T-helper 22 cell (primary cell): Measurements from ENCODE around the gene DSC2.

Experiments used
- DNase-seq: peaks from one replicate; pipeline ENCODE4 v3.0.0-alpha.2; 2020; ENCODE audit warnings: low read depth

DSC2 gene

GRCh38 chr18:31098878-31099277 is 3.3 kb downstream of the DSC2 start:
- DNase-seq = no peak

GRCh38 chr18:31097666-31098065 is 4.6 kb downstream of the DSC2 start:
- DNase-seq = no peak

GRCh38 chr18:31093880-31094279 is 8.3 kb downstream of the DSC2 start:
- DNase-seq = no peak

GRCh38 chr18:31093294-31093693 is 8.9 kb downstream of the DSC2 start:
- DNase-seq = no peak

- no peak for DNase-seq
Measured at GRCh38 chr18:31091350-31091749, 10.9 kb downstream of the DSC2 start.

GRCh38 chr18:31088532-31088931 is 13.7 kb downstream of the DSC2 start:
- no peak for DNase-seq

DNA sequence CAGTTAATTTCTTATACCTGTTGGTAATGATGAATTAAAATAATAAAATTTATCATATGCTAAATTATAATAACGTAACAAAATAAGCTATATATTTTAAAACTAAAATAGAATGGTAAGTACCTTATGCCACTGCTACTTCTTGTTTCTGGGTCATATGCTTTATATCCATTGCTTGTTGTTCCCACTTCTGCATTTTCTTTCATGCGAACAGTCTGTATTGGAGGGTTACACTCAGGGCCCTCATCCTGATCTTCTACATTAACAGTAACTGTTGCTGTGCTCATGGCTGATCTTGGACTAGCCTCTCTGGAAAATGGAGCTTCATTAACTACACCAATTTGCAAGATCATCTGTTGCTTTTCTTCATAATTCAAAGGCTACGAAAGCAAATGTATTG is 22.2 kb downstream of the DSC2 start:
- DNase-seq = no peak

DNA sequence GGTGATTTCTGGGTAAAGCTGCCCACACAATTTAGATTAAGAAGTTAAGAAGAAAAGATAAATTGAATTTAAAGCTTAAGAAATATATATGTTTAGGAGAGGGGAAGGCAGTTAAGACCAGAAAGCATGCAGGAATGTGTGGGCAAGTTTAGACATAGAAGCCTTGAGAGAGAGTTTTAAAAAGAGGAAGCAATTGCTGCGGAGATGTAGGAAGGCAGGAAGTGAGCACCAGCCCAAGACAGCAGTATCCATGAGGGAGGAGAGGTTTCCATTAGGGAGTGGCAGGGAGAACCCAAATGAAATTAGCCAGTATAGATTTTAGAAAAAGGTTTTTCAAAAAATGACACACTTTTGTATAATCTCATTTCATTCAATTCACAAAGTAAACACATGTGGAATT is 24.3 kb downstream of the DSC2 start:
- DNase-seq = no peak

- no peak for DNase-seq
Measured at GRCh38 chr18:31072175-31072574, 30.0 kb downstream of the DSC2 start.

DNA sequence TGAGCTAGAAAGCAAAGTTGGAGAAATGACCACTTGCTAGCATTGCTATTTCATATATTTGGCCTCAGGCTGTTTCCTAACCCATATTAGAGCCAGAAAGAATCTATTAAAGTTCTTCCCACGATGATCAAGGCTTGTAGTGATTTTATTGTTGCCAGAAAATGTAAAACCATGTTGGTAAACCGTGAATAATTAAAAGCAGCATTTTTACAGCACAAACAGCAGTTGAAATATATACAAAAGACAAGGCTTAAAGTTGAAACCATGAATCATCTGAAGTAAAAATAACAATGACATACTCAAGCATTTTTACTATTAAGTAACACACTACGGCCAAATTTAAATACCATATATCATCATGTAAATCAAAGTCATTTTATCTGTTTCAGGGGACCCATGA is 32.0 kb downstream of the DSC2 start:
- no peak for DNase-seq

- DNase-seq = no peak
Measured at GRCh38 chr18:31066266-31066665, 36.0 kb downstream of the DSC2 start.

DNA sequence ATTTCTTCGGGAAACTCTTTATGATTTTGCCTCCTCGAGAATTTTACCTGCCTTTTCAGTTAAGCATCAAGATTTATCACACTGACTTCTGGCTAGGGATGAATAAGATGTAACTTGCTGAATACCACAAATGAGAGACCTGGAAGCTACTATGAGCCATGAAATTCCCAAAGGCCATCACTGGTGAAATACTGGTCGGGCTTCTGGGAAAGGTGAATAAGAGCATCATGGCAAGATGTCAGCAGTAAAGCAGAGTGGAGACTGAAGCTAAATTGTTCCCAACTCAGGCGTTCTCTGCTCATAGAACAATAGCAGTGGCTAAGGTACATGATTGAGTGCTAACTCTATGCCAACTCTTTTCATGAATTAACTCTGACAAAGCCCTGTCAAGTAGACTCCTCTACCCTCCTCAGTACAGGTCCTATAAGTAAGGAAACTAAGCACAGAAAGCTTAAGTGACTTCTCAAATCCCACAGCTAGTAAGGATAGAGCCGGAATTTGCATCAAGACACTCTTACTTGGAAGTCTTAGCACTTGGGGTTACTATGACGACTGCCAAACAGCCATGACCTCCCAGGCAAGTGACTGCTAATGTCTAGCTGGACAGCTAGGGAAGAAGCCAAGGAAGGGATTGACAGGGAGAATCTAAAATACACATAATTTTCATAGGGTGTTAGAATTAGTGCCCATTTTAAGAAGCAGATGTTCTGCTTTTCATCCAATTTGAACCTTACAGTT is 37.0 kb downstream of the DSC2 start:
- no peak for DNase-seq

DNA sequence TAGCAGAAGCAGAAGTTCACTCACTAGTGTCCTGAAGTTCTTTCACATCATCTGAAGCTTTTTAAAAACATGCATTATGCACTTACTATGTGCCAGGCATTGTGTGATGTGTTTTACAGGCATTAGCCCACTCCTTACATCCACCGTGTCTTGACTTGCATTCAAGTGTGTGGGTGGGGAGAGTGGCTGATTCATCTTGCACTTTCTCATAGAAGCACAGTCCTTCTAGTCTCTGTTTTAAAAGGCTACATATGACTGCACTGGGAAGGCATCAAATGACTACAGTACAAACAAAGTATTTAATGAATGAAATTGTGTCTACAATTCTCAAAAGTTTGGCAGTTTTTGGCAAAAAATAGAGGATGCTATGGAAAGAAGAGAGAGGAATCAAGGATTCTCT is 38.1 kb downstream of the DSC2 start:
- no peak for DNase-seq

DNA sequence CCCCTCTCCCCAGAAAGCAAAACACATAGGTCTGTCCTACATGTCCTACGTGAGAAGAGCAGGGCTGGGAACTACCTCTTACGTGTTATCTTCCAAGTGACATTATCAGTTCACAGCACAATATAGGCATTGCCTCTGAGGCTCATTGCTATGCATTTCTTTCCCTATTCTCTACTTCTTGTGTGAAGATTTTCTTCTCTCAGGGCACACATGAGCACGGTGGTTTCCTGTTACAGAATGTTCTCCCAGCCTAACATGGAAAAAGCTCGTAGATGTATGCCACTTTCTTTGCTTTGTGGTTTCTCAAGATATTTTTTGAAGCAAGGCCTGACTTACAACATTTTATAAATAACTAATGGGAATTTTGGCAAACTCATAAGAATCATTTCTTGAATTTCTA is 40.3 kb downstream of the DSC2 start:
- DNase-seq = no peak

GRCh38 chr18:31058897-31059296 is 43.3 kb downstream of the DSC2 start:
- no peak for DNase-seq

GRCh38 chr18:31057917-31058316 is 44.3 kb downstream of the DSC2 start:
- no peak for DNase-seq

DNA sequence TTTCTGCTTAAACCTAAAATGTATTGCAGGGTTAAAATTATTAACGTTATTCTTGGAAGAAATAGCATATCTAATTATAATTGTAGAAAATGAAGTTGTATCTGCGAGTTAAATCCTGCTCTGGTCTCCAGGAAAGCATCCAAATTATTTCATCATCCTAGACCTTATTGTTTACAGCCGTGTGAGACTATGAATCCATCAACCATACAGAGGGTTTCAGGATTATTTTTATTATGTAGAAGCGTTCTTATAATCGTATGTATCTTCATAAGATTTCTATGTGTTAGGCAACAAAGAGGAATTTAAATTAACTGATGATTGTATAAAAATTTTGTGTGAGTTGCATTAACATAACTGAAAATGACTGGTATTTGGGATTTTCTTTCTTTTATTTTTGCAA is 45.2 kb downstream of the DSC2 start:
- no peak for DNase-seq

DNA sequence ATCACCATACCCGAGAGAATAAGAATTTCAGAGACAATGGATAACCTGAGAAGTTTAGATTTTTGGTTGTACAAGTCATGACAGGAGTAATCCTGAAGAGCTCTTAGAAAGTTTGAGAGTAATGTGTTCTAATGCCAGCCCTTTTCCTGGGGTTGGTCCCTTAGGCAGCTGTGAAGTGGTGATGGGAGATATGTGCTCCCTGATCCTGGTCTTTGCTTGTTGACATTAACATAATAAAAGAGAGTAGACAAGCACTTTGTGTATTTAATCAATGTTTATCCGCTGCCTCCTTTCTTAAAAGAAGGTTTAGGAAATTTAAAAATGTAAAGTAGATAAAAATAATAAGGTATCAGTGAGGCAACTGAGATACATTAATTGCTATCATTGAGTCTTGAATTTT is 45.9 kb downstream of the DSC2 start:
- DNase-seq = no peak

DNA sequence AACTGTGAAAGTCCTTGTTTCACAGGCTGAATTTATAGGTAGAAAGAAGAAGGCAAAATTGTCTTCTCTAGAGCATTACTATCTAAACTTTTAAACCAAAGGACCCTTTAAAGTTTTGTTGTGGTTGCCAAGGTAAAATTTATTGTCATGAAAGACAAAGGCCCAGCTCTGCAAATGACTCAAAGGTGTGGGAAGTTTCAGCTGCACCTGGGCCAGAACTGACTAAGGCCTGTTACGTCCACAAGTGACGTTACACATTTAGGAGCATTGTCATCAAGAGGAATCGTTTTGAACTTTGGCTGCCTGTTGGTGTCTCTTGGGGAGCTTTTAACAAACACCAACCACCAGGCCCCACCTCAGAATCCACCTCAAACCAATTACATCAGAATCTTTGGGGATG is 51.6 kb downstream of the DSC2 start:
- no peak for DNase-seq

GRCh38 chr18:31049189-31049588 is 53.0 kb downstream of the DSC2 start:
- DNase-seq = no peak

DNA sequence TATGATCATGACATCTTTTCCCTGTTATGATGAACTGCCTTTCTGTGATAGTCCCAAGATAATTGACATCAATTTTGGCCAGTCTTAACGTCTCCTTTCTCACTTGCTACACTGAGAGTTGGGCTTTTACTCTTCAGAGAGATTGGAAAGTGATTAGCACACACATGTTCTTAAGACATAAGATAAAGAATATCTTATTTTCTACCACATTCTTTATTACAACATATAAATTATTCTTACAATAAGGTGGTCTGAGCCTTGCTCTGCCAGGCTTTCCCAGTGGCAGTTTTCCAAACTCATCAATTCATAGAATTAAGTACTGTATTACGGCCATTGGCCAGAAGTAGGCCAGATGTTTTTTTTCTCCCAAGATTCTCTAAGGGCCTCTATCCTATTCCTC is 54.0 kb downstream of the DSC2 start:
- no peak for DNase-seq

- DNase-seq = no peak
Measured at GRCh38 chr18:31046916-31047315, 55.3 kb downstream of the DSC2 start.

- no peak for DNase-seq
Measured at GRCh38 chr18:31045599-31045998, 56.6 kb downstream of the DSC2 start.

- no peak for DNase-seq
Measured at GRCh38 chr18:31044926-31045325, 57.3 kb downstream of the DSC2 start.

DNA sequence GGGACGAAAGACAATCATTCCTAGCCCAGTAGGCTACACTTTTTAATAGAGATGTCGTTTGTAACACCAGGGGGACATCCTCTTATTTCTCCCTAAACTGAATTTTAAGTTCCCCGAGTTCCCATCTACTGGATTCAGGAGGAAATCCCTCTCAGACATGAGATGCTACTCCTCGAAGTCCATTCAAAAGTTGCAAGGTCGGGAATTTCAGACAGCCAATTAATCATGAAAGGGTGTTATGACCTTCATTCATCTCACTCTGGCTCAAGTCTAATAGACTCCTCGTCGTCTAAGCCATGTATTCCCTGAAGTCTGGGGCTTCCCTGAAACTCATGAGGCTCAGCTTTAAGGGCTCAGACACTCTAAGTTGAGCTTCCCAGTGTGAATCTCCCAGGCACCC is 58.5 kb downstream of the DSC2 start:
- DNase-seq = no peak
